A549 (cell line): ENCODE results near the gene WDR38. TPM values are rescaled to one million over a fixed set of nuclear protein-coding genes. Genes with fewer than 3 reads are reported as not detected.

ENCODE experiments used
- ATAC-seq, 2 experiments: fragments of 200-7000 bp in 1 of 2; fragments of >200 bp in 1 of 2; cut with Nextera tagmentation in 1 of 2; cut with Tn5 transposase in 1 of 2; 3 replicates each; pipeline versions ENCODE4 v1.8.0 to v1.9.1; 2018 to 2020; ENCODE audit warnings: mild to moderate bottlenecking in 1 of 2, moderate library complexity in 1 of 2
- CTCF ChIA-PET: fragments of 300-600 bp; sonication (Branson Sonifier 250); formaldehyde crosslinking; extraction: SDS; loops from one replicate; lab custom pipeline; 2021; ENCODE audit warnings: antibody characterized with exemption, inconsistent platforms; lab: Yijun Ruan, JAX
- POLR2A ChIA-PET: fragments of 350-600 bp; formaldehyde crosslinking; extraction: SDS; loops from one replicate; lab custom pipeline; 2021; ENCODE audit warnings: antibody characterized with exemption, inconsistent platforms; lab: Yijun Ruan, JAX
- DNase-seq, 2 experiments: peaks; one replicate each; pipeline versions ENCODE4 v3.0.0 to v3.0.0-alpha.2; 2011 to 2016; ENCODE audit warnings: low read depth in 1 of 2, low spot score in 1 of 2
- FAIRE-seq: peaks from 2 replicates; lab custom pipeline; 2011; peaks lifted over from hg19 to GRCh38; lab: Jason Lieb, UNC
- H3K27ac ChIP-seq, 2 experiments: fragments of >200 bp; sonication (Bioruptor Twin); formaldehyde crosslinking; 3 replicates each; pipeline ENCODE4 v1.5.1; 2016 to 2017
- H3K4me1 ChIP-seq: fragments of >200 bp; sonication (Bioruptor Twin); formaldehyde crosslinking; 3 replicates; pipeline ENCODE4 v1.6.1; 2016
- H3K4me2 ChIP-seq: fragments of >200 bp; sonication (Bioruptor Twin); formaldehyde crosslinking; 3 replicates; pipeline ENCODE4 v1.6.1; 2016
- H3K4me3 ChIP-seq: fragments of >200 bp; sonication (Bioruptor Twin); formaldehyde crosslinking; 3 replicates; pipeline ENCODE4 v1.5.1; 2016
- H3K9me3 ChIP-seq: fragments of >200 bp; sonication (Bioruptor Twin); formaldehyde crosslinking; 3 replicates; pipeline ENCODE4 v1.6.1; 2016
- CHD4 ChIP-seq: fragments of 200-600 bp; sonication (generic); IDR thresholded peaks from 2 replicates; pipeline ENCODE4 v1.6.1; 2016; ENCODE audit warnings: antibody characterized with exemption, mild to moderate bottlenecking, borderline replicate concordance
- EP300 ChIP-seq, 2 experiments: fragments of >200 bp; sonication (Bioruptor Twin); formaldehyde crosslinking; IDR thresholded peaks; 2 replicates in 1 of 2; 3 replicates in 1 of 2; pipeline ENCODE4 v1.6.1; 2016 to 2017
- ESRRA ChIP-seq: fragments of 150-350 bp; IDR thresholded peaks from 2 replicates; pipeline ENCODE4 v1.6.1; 2014; ENCODE audit warnings: mild to moderate bottlenecking, low read length, borderline replicate concordance
- FOXS1 ChIP-seq: fragments of 250-450 bp; sonication (Bioruptor Pico); IDR thresholded peaks from 2 replicates; pipeline ENCODE4 v1.5.0; 2020; ENCODE audit warnings: mild to moderate bottlenecking, moderate library complexity
- HDAC2 ChIP-seq: fragments of 200-600 bp; sonication (generic); IDR thresholded peaks from 2 replicates; pipeline ENCODE4 v1.6.1; 2016
- HOXA7 ChIP-seq: fragments of 250-450 bp; sonication (Bioruptor Pico); IDR thresholded peaks from 2 replicates; pipeline ENCODE4 v1.5.0; 2020; ENCODE audit warnings: mild to moderate bottlenecking, moderate library complexity
- HOXB13 ChIP-seq: fragments of 250-450 bp; sonication (Bioruptor Pico); IDR thresholded peaks from 2 replicates; pipeline ENCODE4 v1.5.0; 2020; ENCODE audit warnings: low read depth, mild to moderate bottlenecking, moderate library complexity
- HOXB5 ChIP-seq: fragments of 250-450 bp; sonication (Bioruptor Pico); IDR thresholded peaks from 2 replicates; pipeline ENCODE4 v1.5.0; 2020; ENCODE audit warnings: mild to moderate bottlenecking, moderate library complexity
- JUN ChIP-seq, 2 experiments: fragments of >200 bp; sonication (Bioruptor Twin); formaldehyde crosslinking; IDR thresholded peaks; 2 replicates in 1 of 2; 3 replicates in 1 of 2; pipeline ENCODE4 v1.6.1; 2016 to 2017
- MAZ ChIP-seq: fragments of 150-350 bp; IDR thresholded peaks from 2 replicates; pipeline ENCODE4 v1.6.1; 2014; ENCODE audit warnings: antibody characterized with exemption, low read depth, low read length, borderline replicate concordance
- NPAS2 ChIP-seq: fragments of 250-450 bp; sonication (Bioruptor Pico); IDR thresholded peaks from 2 replicates; pipeline ENCODE4 v1.8.0; 2022; ENCODE audit warnings: mild to moderate bottlenecking, moderate library complexity, borderline replicate concordance
- PHF8 ChIP-seq: fragments of 200-600 bp; sonication (generic); IDR thresholded peaks from 2 replicates; pipeline ENCODE4 v1.6.1; 2016; ENCODE audit warnings: low read depth, mild to moderate bottlenecking, antibody characterized with exemption, moderate library complexity, borderline replicate concordance
- RNF2 ChIP-seq: fragments of 200-600 bp; sonication (generic); IDR thresholded peaks from 2 replicates; pipeline ENCODE4 v1.6.1; 2016; ENCODE audit warnings: low read depth, mild to moderate bottlenecking, antibody characterized with exemption, moderate library complexity, borderline replicate concordance
- ZC3H11A ChIP-seq: fragments of 450-650 bp; IDR thresholded peaks from 2 replicates; pipeline ENCODE4 v1.6.1; 2014; ENCODE audit warnings: antibody characterized with exemption, mild to moderate bottlenecking
- WGBS: methylation state at CpG from one replicate; pipeline ENCODE4 v1.1.6; 2017; ENCODE audit errors: missing lambda C conversion rate; 5-methylcytosine and 5-hydroxymethylcytosine counted together
- polyA plus RNA-seq, 4 experiments: library from polyadenylated mRNA; depleted of rRNA in 3 of 4; stranded (reverse); fragments of >200 nt; fragmentation: RNase III in 1 of 4; extraction: RNeasy Plus Mini Kit Qiagen cat#74134 plus additional on column Dnase treatment in 1 of 4; gene quantifications; 2 replicates in 3 of 4; 3 replicates in 1 of 4; pipeline ENCODE4 v1.2.3, GENCODE V29; 2011 to 2017
- TF ChIP-seq, protein P1 (sequence below): fragments of 450-650 bp; IDR thresholded peaks from 2 replicates; pipeline ENCODE4 v1.6.1; 2014; ENCODE audit warnings: antibody characterized with exemption
- TF ChIP-seq, protein P2 (sequence below): IDR thresholded peaks from 2 replicates; pipeline ENCODE4 v1.6.1; 2012; ENCODE audit warnings: low read depth, borderline replicate concordance

Gene WDR38
- polyA plus RNA-seq, 2 of the 4 experiments (the other 2 are of a cell fraction): not detected

DNA sequence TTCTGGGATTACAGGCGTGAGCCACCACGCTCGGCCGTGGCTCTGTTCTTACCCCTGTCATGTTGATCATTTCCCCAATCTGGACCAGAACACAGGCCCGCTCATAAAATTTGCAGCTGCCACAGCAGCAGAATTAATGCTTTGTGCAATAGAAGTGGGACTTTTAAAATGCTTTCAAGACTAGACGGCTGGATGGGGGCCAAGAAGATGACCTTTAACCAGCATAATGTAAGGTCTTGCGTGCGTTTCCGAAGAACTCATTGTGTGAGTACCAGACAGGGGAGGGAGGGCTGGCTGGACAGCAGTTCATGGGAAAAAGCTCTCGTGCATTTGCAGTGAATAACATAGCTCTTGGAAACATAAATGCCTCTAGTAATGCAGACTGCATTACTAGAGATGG, 3.5 kb upstream of the WDR38 start:
- 47% methylated on average over 10 of the region's 10 CpGs for WGBS
- Histone ChIP-seq H3K9me3 (no peaks in the 10 kb centered on the region), H3K4me1 (peaks cover 20% of the 10 kb centered on the region), H3K4me2 (peak overlapping the region; percentile 53), H3K27ac (peak overlapping the region; percentile 50 to 70; a peak in 5 of 6 replicates), H3K4me3 (no peak overlapping the region)
- TF ChIP-seq, protein P1, sequence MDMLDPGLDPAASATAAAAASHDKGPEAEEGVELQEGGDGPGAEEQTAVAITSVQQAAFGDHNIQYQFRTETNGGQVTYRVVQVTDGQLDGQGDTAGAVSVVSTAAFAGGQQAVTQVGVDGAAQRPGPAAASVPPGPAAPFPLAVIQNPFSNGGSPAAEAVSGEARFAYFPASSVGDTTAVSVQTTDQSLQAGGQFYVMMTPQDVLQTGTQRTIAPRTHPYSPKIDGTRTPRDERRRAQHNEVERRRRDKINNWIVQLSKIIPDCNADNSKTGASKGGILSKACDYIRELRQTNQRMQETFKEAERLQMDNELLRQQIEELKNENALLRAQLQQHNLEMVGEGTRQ: no peak
- TF ChIP-seq EP300 (IDR thresholded peaks at IDR 0.05) (peak in 1 of 2 experiments; percentile 15; a peak in 1 of 5 replicates), PHF8 (no peak), FOXS1 (CRISPR knock-in tag) (no peak)
- ATAC-seq (no peak), FAIRE-seq (peak; percentile 81), DNase-seq (peak in 1 of 2 experiments; percentile 77)
- ChIA-PET CTCF (interaction anchor here (5.5 to 43.0 kb wide), 4 partner anchors 14 to 63 kb away, joined by 84 to 2512 read pairs (median 292); partner anchors contain the start of genes ARPC5L, NR6A1, OLFML2A and RPL35), POLR2A (interaction anchor here (0.8 to 0.9 kb wide), 2 partner anchors 11 to 18 kb away, joined by 3 read pairs; no protein-coding TSS in a partner anchor)

DNA sequence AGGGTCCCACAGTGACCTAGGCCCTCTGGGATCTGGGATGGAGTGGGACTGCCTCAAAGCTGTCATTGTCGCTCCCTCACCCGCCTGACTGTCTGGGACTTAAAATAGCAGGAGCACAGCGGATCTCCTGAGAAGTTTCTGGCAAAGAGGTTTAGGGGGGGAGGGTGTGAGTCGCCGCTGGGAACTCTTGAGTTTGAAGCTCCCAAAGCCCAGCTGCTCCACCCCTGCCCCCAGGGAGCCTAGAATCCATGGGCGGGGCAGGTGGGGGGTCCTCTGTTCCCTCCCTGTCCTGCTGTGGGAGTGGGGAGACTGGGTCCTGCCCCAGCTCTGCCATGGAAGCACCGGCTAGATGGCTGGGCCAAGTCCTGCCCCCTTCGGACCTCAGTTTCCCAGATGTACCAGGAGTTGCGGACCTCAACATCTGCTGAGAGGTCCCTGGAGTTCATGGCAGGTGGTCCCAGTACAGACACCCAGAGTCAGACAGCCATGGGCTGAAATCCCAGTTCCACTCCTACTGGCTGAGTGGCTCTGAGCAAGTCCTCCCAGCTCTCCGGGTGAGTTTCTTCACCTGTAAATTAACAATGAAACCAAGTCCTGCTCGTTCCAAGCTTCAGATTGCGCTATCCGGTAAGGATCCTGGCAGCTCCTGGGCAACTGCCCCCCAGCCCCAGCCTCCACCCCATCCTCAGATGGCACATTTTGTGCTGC, 985 bp upstream of the WDR38 start:
- DNase-seq: no peak
- ATAC-seq: peak in 1 of 2 experiments; percentile 0; a peak in 1 of 6 replicates
- ChIA-PET POLR2A (interaction anchor here (0.6 to 5.5 kb wide), 8 partner anchors 10 to 389 kb away, joined by 3 to 52 read pairs (median 4); partner anchors contain the start of genes ARPC5L, HSPA5, NR6A1 and OLFML2A), CTCF (interaction anchor here (0.6 to 43.0 kb wide), 37 partner anchors 12 to 532 kb away, joined by 3 to 2512 read pairs (median 6); partner anchors contain the start of genes ARPC5L, NR6A1, OLFML2A and RPL35)
- Histone ChIP-seq H3K4me1 (peaks cover 23% of the 10 kb centered on the region), H3K9me3 (no peaks in the 10 kb centered on the region), H3K27ac (peak overlapping the region; percentile 53 to 81), H3K4me2 (peak overlapping the region; percentile 86), H3K4me3 (peak overlapping the region; percentile 45; the same call in 2 of the 3 replicates)
- no peak for FAIRE-seq
- 72% methylated on average over 13 of the region's 13 CpGs for WGBS
- no peak for TF ChIP-seq HOXB5 (CRISPR knock-in tag)
- no peak for TF ChIP-seq HDAC2

DNA sequence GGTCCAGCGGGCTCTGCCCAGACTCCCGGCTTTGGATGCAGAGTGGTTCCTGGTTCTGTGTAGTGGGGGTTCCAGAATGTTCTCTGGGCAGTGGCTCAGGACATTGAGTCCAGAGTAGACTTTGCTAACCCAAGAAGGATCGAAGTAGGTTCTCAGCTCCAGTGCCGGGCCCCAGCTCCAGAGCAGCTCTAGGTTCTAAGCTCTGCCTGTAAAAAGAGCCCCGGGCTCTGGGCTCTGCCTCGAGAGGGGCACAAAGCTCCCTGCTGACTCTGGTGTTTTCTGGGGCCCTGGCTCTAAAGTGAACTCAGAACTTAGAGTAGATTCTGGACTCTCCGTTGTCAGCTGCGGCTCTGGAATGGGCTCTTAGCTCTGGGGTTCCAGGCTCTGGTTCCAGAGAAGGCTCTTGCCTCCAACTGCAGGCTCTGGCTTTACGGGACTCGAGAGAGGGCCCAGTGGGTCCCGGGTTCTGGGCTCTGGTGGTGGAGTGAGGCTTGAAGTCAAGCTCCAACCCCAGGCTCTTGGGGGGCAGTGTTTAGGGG, 414 bp downstream of the WDR38 start:
- no peaks in the 10 kb centered on the region for H3K9me3 ChIP-seq
- ATAC-seq: peak; percentile 1; a peak in 3 of 6 replicates
- 69% methylated on average over 8 of the region's 11 CpGs for WGBS
- TF ChIP-seq CHD4: no peak
- TF ChIP-seq HOXA7 (CRISPR knock-in tag): no peak
- TF ChIP-seq, protein P2, sequence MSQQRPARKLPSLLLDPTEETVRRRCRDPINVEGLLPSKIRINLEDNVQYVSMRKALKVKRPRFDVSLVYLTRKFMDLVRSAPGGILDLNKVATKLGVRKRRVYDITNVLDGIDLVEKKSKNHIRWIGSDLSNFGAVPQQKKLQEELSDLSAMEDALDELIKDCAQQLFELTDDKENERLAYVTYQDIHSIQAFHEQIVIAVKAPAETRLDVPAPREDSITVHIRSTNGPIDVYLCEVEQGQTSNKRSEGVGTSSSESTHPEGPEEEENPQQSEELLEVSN: no peak
- no peak for TF ChIP-seq ESRRA
- TF ChIP-seq RNF2: no peak
- no peak for TF ChIP-seq NPAS2 (CRISPR knock-in tag)
- TF ChIP-seq, protein P1: no peak
- TF ChIP-seq HOXB13 (CRISPR knock-in tag): no peak
- no peak for TF ChIP-seq MAZ
- no peak for TF ChIP-seq JUN (IDR thresholded peaks at IDR 0.05)
- TF ChIP-seq ZC3H11A: no peak
- TF ChIP-seq, all 56 proteins: peak for 0
- FAIRE-seq (no peak), DNase-seq (no peak)
- Histone ChIP-seq H3K27ac (peak overlapping the region; percentile 53 to 81), H3K4me2 (peak overlapping the region; percentile 86), H3K4me1 (peaks cover 37% of the 10 kb centered on the region), H3K4me3 (peak overlapping the region; percentile 45)
- ChIA-PET POLR2A (interaction anchor here (1.3 to 5.5 kb wide), 4 partner anchors 8 to 388 kb away, joined by 4 to 52 read pairs (median 14); partner anchors contain the start of genes ARPC5L, HSPA5, NR6A1 and OLFML2A), CTCF (interaction anchor here (0.6 to 43.0 kb wide), 46 partner anchors 10 to 850 kb away, joined by 3 to 2512 read pairs (median 5); partner anchors contain the start of genes ARPC5L, NR6A1, OLFML2A and RPL35)
